T-helper 1 cell treated with Interleukin-12 subunit alpha and Interleukin-12 subunit beta and Interleukin-4 antibody, amounts not matched to agents 30 ng/mL and 1 ng/mL, for 36 hours (primary cell): Measurements from ENCODE around the gene OBP2A. TPM values are rescaled to one million over a fixed set of nuclear protein-coding genes. Genes with fewer than 3 reads are reported as not detected.

Source experiments
- intact Hi-C: fragments of 100-400 bp; cut with micrococcal nuclease; formaldehyde crosslinking; loops from one replicate; pipeline ENCODE4 v1.15.1; 2024
- total RNA-seq: library from RNA; stranded (reverse); gene quantifications from 2 replicates; pipeline ENCODE4 v1.2.3, GENCODE V29; 2022

The OBP2A gene
- total RNA-seq, 1 donor from 2014 or later: not detected

DNA sequence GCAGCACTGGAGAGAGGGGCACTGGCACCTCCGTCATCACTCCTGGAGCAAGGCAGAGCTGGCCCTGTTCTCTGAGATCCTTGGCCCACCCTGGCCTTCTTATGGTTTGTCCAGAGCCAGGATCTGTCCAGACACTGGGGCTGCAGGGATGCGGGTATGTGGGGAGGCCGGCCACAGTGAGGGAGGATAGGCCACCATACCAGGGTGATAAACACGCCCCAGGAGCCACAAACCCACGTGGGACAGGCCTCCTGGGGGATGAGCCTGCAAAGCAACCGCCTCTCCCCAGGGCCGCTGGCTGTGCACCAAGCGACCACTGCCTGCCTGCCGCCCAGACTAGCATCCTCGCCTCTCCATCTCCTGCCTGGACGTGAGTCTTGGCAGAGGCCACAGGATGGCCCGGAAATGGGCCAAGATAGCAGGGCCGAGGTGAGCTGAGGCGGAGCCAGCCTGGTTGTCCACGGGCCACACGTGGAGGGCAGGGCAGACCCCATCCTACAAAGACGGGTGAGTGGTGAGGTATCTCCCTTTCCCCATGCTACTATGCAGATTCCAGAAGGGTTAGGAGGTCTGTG, 4.5 kb downstream of the OBP2A start:
- intact Hi-C loops: no loop called here

DNA sequence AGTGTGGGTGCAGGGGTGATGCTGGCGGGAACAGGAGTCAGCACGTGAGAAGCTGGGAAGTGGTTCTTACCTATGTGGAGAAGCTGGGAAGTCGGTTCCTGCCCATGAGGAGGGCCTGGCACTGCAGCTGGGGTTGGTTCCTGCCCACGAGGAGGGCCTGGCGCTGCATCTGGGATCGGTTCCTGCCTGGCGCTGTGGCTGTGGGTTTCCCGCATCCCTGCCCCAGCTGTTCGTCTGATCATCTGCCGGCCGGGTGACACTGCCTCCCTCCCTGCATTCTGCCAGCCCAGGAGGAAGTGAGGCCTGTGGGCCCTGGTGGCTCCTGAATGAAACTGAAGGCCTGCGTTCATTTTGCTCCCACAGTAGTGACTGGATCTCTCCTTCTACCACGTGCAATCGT, 5.1 kb downstream of the OBP2A start:
- intact Hi-C loops: no loop called here

DNA sequence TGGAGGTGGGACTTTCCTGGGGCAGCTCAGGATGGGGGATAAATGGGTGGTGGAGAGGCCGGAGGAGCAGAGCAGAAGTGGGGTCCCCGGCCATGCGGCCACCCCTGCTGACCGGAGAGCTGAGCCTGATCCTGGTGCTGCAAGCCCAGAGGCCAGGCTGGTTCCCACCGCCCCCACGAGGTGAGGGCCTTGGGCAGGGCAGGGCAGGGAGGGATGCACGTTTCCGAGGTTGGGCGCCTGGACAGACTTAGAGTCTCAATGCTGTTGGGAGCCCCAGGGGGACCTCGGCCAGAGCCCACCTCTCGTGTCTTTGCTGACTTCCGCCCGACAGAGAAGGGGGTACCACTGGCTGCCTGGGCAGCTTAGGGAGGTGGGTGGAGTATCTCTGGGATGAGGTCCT, 5.5 kb downstream of the OBP2A start:
- intact Hi-C loops: no loop called here

DNA sequence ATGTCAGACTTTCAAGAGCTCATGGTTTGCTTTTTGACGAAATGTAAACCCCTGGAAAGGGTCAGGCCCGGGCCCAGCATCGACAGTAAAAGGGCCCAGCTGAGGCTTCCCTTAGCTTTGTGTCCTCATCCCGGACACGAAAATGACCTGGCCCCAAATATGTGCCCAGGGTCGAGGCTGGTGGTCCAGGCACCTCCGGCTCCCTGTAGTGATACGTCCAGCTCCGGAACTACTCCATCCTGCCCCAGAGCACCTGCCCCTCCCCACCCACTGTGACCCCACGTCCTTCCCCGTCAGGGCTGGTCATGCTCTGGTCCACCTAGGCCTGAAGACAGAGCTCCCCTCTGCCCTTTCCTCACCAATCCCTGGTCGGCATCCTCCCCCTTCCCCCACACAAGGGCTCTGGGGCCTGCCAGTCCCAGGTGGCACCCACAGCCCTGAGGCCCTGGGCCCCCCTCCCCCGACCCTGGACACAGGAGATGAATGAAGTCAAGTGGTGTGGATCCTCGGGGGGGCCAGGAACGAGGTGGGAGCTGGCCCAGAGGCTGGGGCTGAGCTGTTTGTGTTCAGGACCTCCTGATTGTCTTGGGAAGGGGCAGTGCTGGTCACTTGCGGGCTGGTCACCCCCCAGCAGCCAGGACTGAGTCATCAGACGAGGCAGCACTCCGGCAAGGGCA, 6.2 kb downstream of the OBP2A start:
- intact Hi-C loops: no loop called here

DNA sequence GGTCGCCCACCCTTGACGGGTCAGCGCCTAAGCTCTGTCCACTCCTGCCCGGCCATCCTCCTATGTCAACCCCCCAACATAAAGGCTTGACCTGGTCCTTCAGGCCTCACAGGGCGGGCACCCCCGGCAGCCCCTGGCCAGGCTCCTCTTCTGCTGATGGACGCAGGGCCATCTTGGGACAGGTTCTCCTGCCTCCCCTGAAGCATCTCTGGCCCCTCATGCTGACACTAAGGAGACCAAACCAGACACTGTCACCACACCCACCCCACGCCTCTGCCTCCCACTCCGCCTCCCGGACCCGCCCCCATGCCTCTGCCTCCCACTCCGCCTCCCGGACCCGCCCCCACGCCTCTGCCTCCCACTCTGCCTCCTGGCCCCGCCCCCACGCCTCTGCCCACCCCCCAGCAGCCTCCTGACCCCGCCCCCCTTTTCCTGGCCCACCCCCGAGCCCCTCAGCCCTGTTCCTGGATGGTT, 6.8 kb downstream of the OBP2A start:
- intact Hi-C loops: no loop called here

DNA sequence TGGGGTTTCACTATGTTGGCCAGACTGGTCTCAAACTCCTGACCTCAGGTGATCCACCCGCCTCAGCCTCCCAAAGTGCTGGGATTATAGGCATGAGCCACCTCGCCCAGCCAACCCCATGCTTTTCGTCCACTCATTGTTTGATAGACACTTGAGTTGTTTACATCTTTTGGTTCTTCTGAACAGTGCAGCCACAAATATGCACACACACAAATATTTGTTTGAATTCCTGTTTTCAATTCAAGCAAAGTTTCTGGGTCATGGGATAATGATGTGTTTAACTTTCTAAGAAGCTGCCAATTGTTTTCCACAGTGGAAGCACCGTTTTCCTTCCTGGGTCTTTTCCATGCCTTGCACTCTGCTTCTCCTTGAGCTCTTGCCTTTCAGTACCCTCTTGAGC, 8.8 kb downstream of the OBP2A start:
- intact Hi-C loops: no loop called here

DNA sequence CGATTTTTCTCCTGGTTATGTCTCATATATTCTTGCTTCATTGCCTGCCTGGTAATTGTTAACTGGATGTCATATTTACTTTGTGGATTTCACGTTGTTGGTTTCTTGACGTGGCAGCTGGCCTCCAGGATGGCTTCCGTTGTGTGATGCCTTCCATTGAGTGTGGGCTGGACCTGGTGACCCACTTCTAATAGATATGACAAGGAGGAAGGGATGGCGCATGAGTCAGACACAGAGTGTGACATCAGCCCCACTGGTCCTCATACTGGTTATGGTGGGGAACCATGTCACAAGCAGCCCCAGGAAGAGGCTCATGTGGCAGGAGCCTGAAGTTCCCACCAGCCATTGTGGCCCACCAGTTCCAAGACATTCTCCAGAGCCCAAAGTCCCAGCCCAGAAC, 9.3 kb downstream of the OBP2A start:
- intact Hi-C loops: no loop called here

DNA sequence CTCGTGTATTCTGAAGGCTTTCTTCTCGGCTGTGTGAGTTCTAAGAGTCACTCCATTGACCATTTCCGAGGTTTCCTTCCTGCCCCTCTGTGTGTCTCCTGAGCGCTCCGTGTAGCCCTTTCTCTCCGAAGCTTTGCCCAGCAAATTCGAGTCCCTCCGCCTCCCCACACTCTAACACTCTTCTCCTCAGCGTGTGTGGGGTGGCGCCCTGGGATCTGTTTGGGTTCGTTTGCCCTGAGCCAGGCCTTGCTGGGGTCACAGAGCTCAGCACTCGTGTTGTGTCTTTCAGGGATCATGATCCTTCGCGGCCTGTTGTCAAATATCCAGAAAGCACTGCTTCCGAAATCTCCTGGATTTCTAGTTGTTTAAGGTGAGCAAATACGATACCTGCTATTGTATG, 10.0 kb downstream of the OBP2A start:
- intact Hi-C loops: no loop called here

DNA sequence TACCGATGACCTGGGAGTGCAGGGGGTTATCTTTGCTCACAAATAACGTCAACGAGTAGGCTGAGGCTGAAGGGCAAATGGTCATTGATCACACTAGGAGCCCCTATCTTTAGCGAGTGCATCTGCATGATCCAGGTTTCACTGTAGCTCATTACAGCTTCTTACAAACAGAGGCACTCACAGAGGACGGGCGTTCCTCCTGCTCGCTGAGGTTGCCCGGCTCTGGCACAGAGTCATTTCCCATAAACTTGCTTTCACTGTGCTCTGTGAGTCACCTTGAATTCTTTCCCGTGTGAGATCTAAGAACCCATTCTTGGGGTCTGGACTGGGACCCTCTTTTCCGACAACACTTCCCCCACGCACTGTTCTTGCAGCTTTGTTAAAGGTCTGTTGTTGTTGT, 13.7 kb downstream of the OBP2A start:
- intact Hi-C loops: no loop called here

DNA sequence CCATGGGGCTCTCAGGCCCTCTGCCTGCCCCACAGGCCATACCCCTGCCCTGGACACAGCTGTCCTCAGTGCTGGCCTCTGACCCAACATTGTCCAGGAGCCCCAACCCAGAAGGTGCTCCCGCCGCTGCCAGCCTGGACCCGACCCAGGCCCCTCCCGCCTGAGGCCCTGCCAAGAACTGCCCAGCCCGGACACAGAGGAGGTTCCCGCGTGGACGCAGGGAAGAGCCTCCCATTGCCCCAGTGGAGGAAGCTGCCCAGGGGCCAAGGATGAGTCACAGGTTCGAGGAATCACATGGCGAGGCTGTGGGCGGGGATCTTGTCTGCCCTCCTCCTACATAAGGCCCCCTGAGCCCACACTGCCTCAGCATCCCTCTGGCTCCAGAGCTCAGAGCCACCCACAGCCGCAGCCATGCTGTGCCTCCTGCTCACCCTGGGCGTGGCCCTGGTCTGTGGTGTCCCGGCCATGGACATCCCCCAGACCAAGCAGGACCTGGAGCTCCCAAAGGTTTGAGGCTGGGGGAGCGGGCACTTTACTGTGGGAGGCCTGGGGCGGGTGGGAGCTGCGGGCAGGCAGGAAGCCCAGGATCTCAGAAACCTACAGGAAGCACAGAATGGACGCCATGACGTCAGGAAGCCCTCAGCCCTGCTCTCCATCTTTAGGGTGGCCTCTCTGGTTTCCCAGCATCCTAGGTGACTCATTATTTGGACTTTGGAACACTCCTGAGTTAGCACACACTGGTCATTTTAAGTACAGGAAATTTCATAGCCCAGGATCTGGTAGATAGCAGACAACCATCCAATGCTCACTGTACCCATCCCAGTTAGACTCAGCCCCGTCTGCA, 15.7 kb downstream of the OBP2A start, which contains the start of gene PAEP:
Gene PAEP, plus strand, starts transcription at position 366 of the 844 bp plus-strand sequence.
- intact Hi-C loops: no loop called here

DNA sequence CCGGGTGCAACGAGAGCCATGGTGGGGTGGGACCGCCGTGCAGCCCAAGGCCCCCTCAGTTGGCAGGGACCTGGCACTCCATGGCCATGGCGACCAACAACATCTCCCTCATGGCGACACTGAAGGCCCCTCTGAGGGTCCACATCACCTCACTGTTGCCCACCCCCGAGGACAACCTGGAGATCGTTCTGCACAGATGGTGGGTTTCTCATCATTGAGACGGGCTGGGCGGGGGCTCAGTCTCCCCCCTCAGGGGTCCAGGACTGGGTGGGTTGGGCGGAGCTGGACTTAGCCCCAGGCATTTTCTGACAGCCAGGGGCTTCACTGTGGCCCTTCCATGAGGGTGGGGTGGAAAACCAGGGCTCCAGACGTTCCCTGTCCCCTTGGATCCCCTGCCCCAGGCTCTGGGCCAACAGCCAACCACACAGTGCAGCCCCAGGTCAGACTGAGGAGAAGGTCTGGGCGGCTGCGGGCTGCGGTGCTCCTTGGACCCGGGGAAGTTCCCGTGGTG, 16.4 kb downstream of the OBP2A start:
- intact Hi-C loops: no loop called here

DNA sequence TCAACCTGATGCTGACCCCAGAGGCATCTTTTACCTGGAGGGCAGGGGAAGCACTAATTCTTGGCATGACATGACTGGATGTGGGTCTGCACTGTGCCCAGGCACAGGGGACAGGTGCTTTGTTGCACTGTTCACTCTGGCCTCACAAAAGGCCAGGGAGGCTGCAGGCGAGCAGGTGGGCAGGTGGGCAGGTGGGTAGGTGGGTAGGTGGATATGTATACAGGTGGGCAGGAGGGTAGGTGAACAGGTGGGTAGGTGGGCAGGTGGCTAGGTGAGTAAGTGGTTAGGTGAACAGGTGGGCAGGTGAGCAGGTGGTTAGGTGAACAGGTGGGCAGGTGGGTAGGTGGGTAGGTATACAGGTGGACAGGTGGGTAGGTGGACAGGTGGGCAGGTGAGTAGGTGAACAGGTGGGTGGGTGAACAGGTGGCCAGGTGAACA, 17.1 kb downstream of the OBP2A start:
- intact Hi-C loops: no loop called here

DNA sequence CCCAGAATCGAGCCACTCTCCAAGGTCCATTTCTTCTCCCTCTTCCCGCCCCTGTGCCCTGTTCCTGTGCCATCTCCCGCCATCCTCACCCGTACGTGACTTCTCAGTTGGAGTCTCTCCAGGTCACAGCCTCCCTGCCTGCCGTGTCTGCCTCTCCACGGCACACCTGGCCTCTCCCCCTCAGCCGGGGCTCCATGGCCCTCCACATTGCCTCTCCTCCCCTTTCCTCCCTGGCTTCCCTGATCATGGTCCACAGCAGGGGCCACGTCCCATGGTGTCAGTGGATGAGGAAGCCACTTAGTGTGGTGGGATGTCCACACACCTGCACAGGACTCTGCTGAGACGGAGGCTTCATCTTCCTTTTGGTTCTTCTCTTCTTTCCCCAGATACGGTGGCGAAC, 17.9 kb downstream of the OBP2A start:
- intact Hi-C loops: no loop called here

DNA sequence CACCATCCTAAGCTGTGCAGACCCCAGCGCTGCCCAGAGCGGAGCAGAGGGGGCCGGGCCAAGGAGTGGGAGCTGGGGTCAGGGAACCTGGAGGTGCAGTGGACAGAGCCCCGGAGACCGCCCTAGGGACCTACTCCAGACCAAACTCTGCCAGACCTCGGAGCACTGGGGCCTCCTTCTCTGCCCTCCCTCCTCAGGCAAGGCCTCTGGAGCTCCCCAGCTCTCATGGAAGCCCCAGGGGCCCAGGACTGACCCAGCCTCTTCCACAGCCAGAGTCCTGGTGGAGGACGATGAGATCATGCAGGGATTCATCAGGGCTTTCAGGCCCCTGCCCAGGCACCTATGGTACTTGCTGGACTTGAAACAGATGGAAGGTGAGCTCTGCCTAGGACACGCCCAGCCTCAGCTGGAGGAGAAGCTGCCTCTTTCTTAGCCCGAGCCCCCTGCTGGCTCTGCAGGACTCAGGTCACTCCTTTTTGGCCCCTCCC, 19.3 kb downstream of the OBP2A start:
- intact Hi-C loops: no loop called here

DNA sequence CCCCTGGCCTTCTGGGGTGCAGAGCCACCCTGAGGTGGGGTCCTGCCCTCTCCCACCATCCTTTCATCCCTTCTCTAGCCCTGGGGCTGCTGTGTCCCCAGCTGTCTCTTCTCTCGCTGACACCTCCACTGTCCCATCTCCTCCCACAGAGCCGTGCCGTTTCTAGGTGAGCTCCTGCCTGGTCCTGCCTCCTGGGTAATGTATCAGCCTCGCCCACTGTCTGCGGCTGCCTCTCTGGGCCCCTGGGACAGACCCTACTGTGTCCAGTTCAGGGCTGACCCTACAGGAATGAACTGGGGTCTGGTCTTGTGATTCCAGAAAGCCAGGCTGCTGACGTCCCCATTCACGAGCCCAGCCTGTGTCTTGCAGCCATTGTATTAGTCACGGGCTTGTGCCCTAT, 19.7 kb downstream of the OBP2A start:
- intact Hi-C loops: no loop called here

DNA sequence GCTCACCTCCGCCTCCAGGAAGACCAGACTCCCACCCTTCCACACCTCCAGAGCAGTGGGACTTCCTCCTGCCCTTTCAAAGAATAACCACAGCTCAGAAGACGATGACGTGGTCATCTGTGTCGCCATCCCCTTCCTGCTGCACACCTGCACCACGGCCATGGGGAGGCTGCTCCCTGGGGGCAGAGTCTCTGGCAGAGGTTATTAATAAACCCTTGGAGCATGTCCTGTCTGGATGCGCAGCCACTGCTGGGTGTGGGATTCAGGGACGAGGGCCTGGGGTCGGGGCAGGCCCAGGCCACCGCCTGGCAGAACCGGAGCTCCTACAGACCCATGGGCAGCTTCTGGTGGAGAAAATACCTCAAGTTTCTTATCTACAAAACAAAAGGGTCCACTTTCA, 20.6 kb downstream of the OBP2A start:
- intact Hi-C loops: no loop called here

DNA sequence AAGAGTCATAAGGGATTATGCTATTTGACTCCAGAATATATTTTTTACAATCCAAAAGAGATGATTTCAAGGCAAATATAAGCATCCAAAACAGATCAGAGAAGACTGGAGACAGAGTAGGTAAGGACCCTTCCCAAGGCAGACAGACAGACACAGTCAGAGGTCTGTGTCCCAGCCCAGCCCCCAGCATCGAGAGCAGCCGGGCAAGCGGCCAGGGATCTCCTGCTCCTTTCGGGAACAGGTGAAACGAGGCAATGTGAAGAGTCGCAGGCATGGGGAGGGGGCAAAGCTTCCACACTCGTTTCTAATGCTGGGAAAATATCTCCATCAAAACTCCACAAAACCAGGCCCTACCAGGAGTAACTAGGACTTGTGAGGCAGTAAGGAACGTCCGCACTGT, 21.4 kb downstream of the OBP2A start:
- intact Hi-C loops: no loop called here

DNA sequence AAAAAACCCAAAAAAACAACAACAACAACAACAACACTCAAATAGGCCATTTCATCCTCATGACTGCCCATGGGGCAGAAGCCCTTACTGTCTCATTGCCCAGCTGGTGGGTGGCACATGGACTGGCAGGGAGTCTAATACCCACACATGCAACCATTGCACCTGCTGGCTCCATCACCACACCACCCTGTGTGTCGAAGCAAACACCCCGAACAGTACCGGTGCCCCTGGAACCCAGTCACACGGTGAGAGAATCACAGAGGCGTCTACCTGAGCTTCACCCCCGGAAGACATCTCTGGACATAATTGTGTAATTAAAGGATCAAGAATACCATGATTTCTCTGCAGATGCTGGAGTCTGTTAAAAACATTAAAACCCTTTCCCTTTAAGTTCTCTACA, 22.1 kb downstream of the OBP2A start:
- intact Hi-C loops: no loop called here

DNA sequence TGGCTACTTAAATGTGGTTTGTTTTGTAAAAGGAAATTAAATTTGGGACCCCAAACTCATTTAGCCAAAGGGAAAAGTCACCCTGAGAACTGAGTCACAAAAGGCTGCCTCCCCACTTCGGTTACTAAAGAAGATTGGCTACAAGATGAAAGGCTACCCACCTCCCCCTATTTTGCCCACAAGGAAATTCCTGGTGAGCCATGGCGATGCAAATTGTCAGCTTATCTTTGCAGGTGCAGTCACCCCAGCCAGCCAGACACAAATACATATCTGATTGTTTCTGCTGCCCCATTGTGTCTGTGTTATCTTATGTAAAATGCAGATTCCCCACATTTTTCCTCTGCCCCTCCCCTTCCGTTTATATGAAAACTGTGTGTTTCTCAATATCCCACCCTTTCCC, 24.5 kb downstream of the OBP2A start:
- intact Hi-C loops: no loop called here

DNA sequence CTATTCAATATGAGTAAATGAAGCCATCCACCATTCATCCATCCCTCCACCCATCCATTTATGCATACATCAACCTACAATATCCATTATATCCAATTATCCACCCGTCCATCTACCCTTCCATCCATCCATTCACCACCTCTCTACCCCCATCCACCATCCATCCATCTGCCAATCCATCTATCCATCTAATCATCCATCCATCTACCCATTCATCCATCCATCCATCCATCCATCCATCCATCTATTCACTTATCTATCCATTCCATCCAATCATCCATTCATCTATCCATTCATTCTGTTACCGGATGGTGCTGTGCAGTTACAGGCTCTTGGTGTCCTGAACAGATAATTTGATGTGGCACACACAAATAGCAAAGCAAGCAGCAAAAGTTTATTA, 26.3 kb downstream of the OBP2A start:
- intact Hi-C loops: no loop called here

DNA sequence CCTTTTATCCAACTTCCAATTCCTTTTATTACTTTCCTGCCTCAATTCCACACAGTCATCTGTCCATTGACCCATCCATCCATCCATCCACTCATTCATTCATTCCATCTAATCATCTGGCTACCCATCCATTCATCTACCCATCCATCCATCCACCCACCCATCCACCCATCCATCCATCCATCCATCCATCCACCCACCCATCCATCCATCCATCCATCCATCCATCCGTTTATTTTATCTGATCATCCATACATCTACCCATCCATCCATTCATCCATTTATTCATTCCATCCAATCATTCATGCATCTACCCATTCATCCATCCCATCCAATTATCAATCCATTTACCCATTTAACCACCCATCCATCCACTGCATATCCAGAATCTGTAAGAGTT, 27.2 kb downstream of the OBP2A start:
- intact Hi-C loops: no loop called here

DNA sequence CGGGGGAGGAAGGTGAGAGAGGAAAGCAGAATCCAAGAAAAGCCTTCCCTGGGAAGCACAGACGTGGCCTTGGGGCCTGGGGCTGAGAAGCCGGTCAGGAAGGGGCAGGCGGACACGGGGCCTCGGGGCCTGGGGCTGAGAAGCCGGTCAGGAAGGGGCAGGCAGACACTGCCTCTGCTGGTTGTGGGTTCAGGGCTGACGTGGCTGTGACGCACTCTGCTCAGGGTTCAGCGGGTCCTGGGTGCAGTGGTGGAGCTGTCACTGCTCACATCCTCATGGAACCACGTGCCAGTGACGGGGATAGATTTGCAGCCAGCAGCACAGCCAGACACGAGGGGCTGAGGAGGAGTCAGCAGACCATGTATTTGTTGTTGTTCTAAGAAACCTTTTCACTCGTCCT, 28.4 kb downstream of the OBP2A start:
- intact Hi-C loops: no loop called here
